ENCODE data around the gene SH3RF3. TPM values are rescaled to one million over a fixed set of nuclear protein-coding genes. Genes with fewer than 3 reads are reported as not detected.

Gene SH3RF3
- total and polyA plus RNA-seq, 9 of the 15 experiments (the other 6 are each of a cell fraction or from before 2014, with no cell fraction given), result 0.02 TPM; not detected in 8

DNA sequence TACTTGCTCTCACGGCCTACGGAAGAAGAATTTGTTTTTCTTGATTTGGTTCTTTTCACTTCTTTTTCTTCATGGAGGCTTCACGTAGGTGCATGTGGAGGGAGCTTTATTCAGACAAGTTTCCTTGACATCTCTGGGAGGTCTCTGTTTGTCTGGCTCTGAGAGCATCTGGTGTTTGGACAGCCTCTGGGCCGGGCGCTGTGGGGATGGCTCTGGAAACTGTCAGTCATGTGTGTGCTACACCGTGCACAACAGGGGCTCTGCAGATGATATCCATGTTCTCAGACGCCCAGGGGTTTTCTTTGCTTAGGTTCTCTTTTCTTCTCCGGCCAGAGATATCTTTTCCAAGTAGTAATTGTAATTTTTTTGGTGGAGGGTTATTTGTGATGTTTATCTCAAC, 130.7 kb downstream of the SH3RF3 start:
- intact Hi-C loops (cut with micrococcal nuclease), result no loop called here
- ChIA-PET CTCF (ENCODE audit: low intra/inter-chr PET ratio) (no interaction called here), POLR2A (interaction anchor here (0.6 kb wide), 1 partner anchor 16 kb away, joined by 3 read pairs; no protein-coding TSS in a partner anchor)
- in situ Hi-C loops (cut with MboI), result no loop called here
- FAIRE-seq (no peak), DNase-seq (ENCODE audit: extremely low read depth in 1 of 4, low spot score in 3 of 4) (no peak), ATAC-seq (no peak)
- Histone ChIP-seq H3K4me2 (ENCODE audit: insufficient read depth, low read length) (no peak overlapping the region), H3K36me3 (ENCODE audit: control insufficient read depth, insufficient read depth, low read length) (no peaks in the 10 kb centered on the region), H3K27ac (ENCODE audit: extremely low read depth, low read depth, low read length) (no peak overlapping the region), H3K9ac (ENCODE audit: insufficient read depth in 1 of 2, low read depth in 2 of 2, low read length in 2 of 2) (no peak overlapping the region), H3K79me2 (ENCODE audit: control insufficient read depth, insufficient read depth, low read length) (no peaks in the 10 kb centered on the region), H3K9me1 (ENCODE audit: control insufficient read depth, insufficient read depth, low read length) (peaks cover 4% of the 10 kb centered on the region), H3K9me3 (replicated peaks; ENCODE audit: control insufficient read depth, insufficient read depth, low read depth, low read length) (no peaks in the 10 kb centered on the region), H3K27me3 (ENCODE audit: control insufficient read depth in 2 of 2, insufficient read depth in 2 of 2, low read length in 2 of 2) (peaks cover 19 to 62% of the 10 kb centered on the region in 2 experiments), H4K20me1 (replicated peaks; ENCODE audit: control insufficient read depth, insufficient read depth, low read length) (no peaks in the 10 kb centered on the region; the same call in 1 of the 2 replicates), H3K4me1 (replicated peaks in 1 of 2; ENCODE audit: control insufficient read depth in 2 of 2, insufficient read depth in 2 of 2, low read length in 2 of 2) (no peaks in the 10 kb centered on the region), H2AFZ (ENCODE audit: low read depth, low read length) (no peak overlapping the region), H3K4me3 (no peak overlapping the region)
- TF ChIP-seq TAF1 (IDR thresholded peaks at IDR 0.05; ENCODE audit: control insufficient read depth, extremely low read depth, insufficient read depth, low read length, severe bottlenecking) (no peak), MLLT1 (IDR thresholded peaks at IDR 0.05) (no peak), POLR2H (tag; IDR thresholded peaks at IDR 0.05; ENCODE audit: low read depth) (no peak), UBTF (IDR thresholded peaks at IDR 0.05; ENCODE audit: borderline replicate concordance in 1 of 2, low read depth in 2 of 2, low read length in 2 of 2) (no peak)
- no TSS peak for BruUV-seq (replicated peaks)
- 4% methylated on average over 8 of the region's 8 CpGs for WGBS (ENCODE audit: insufficient coverage, low coverage, missing lambda C conversion rate)
